ENCODE measurements around the gene WASF1.
"Not testable (repeated sequence)": the region's sequence is repeated elsewhere in the genome, so short reads cannot be mapped to it uniquely, and the experiment has no call there.

Gene WASF1

GRCh38 chr6:110089323-110089722, 90.1 kb downstream of the WASF1 start:
- DNase-seq (ENCODE audit: low read depth in 3 of 3): no peak

DNA sequence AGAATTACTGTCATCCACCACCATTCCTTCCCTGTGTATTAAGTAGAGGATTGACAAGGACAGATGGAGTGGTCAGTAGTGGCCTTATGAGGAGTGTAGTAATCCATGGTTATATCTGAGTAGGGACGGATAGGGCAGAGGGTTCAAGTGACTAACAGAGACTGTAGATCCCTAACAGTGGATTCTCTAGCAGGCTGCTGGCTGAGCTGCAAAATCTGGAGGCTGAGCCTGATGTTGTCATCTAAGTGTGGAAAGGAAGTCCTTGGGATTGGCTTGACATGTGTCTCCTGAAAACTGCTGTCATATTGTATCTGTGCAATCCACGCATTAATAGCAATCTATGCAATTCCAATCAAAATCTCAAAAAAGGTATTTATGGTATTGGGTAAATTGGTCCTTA, 94.2 kb downstream of the WASF1 start:
- no peak for DNase-seq (ENCODE audit: low read depth in 3 of 3)

- no peak for DNase-seq (ENCODE audit: low read depth in 3 of 3)
These were observed 95.4 kb downstream of the WASF1 start for GRCh38 chr6:110083875-110084585.

- no peak for DNase-seq (ENCODE audit: low read depth in 3 of 3)
These were observed 104.1 kb downstream of the WASF1 start for GRCh38 chr6:110075406-110075805.

GRCh38 chr6:110073474-110073873, 106.0 kb downstream of the WASF1 start:
- DNase-seq (ENCODE audit: low read depth in 3 of 3): not testable (repeated sequence)

DNA sequence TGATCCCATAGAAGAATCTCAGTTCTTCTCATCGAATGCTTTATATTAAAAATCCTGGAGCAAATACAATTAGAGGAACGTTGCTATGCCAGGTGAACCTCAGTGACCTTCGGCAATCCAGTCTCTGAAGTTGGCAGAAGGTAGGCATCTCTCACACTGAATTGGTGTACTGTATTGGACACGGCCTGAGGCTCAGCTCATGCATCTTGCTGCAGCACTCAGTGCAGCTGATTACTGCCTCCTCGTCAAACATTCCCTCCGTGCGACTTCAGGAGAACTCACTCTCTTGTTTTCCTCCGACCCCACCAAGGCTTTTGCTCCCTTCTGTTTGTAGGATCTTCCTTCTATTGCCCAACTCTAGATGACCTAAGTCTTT, 110.9 kb downstream of the WASF1 start:
- DNase-seq (ENCODE audit: low read depth in 3 of 3): no peak

- DNase-seq (ENCODE audit: low read depth in 3 of 3): no peak
These were observed 111.5 kb downstream of the WASF1 start for GRCh38 chr6:110067837-110068591.

GRCh38 chr6:110064744-110065524, 114.5 kb downstream of the WASF1 start:
- DNase-seq (ENCODE audit: low read depth in 3 of 3): no peak

GRCh38 chr6:110063594-110064263, 115.7 kb downstream of the WASF1 start:
- no peak for DNase-seq (ENCODE audit: low read depth in 3 of 3)

- no peak for DNase-seq (ENCODE audit: low read depth in 3 of 3)
These were observed 124.1 kb downstream of the WASF1 start for GRCh38 chr6:110055387-110055735.

DNA sequence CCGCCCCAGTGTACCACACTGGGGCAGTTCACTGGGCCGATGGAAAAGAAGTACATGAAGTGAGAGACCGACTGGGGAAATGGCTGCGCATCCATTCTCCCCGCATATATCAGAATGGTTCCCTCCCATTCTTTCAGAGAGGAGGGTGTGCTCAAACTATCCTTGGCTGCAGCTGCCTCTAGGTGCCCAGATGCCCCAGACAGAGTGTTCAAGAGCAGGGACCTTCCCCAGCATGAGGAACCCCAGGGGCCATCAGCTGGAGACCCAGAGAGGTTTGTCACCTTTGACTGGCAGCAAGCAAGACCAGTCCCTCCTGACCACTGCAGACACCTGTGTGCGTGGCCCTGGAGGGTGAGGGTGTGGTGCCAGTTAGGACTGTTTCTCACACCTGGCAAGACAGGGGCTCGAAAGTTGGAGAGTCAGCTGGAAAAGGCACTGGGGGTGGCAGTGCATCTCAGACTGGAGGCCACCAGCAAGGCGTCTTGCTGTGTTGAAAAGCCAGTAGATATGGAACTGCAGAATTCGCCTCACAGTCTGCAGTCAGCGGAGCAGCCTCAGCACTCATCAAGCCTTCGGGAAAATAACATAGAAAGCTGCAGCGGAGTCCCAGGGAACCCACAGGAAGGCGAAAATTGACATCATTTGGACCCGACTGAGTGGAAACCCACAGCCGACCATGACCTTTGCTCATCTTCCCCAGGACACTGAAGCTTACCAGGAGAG, 124.6 kb downstream of the WASF1 start:
- DNase-seq (ENCODE audit: low read depth in 3 of 3): no peak

DNA sequence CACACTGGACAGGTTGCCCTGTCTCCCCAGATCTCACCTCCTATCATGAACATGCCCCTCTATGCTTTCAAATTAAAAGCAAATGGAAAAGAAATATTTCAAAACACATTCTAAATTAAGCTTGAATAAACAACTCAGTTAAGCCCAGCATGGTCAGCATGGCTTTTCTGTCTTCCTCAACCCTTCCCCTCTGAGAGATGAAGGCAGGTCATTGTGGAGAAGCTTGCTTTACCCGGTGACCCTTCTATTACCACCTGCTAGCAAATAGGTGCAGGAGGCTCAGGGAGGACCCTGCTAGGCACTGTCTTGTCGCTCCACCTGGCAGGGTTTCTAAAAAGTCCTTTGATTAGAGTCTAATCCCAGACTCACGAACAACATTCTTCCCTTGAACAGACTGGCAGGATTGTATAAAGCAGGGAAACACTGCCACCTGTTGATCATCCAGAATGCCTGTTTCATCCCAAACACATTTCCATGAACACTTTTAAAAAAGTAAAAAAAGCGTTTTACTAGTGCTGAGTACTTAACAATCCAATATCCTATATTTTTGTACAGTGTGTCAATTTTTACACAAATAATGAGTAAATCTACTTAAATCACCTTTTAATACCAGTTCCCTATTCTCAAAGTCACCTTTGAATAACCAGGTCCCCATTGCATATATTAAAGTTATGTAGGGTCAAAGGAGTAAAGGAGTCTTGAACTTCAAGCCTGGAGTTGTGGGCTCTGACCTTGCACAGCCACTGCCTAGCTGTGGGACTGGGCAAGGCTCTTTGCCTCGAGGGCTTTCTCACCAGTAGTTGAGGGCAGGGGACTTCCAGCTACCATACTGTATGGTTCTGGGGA, 125.9 kb downstream of the WASF1 start:
- DNase-seq (ENCODE audit: low read depth in 3 of 3): no peak

GRCh38 chr6:110050440-110050813, 129.0 kb downstream of the WASF1 start:
- no peak for DNase-seq (ENCODE audit: low read depth in 3 of 3)

Measured in stimulated activated CD4-positive, alpha-beta T cell treated with anti-CD3 and anti-CD28 coated beads, TNF-alpha, amount 100 ng/mL, for 4 hours (primary cell).